Transverse colon (tissue), 4 donors: Measurements from ENCODE around the gene EXOC1L. TPM values are rescaled to one million over a fixed set of nuclear protein-coding genes. Genes with fewer than 3 reads are reported as not detected.

Experiments used
- DNase-seq: peaks from one replicate; pipeline ENCODE4 v3.0.0-alpha.2; 2019
- H3K27ac ChIP-seq, 4 donors: fragments of 200-600 bp; sonication (generic); 2 replicates each; pipeline ENCODE4 v1.5.1; 2016 to 2018; ENCODE audit warnings: inconsistent platforms in 4 of 4
- H3K27me3 ChIP-seq: fragments of 200-600 bp; sonication (generic); 2 replicates; pipeline ENCODE4 v1.5.1; 2017; ENCODE audit warnings: inconsistent platforms
- H3K36me3 ChIP-seq, 4 donors: fragments of 200-600 bp; sonication (generic); 2 replicates each; pipeline ENCODE4 v1.5.1; 2017 to 2019; ENCODE audit warnings: inconsistent platforms in 4 of 4
- H3K4me1 ChIP-seq, 4 donors: fragments of 200-600 bp; sonication (generic); 2 replicates each; pipeline ENCODE4 v1.5.1; 2017 to 2020; ENCODE audit warnings: inconsistent platforms in 4 of 4
- H3K4me3 ChIP-seq, 4 donors: fragments of 200-600 bp; sonication (generic); 1 replicate in 1 of 4; 2 replicates in 3 of 4; pipeline versions ENCODE4 v1.5.1 to v1.6.1; 2017 to 2019; ENCODE audit warnings: inconsistent platforms in 4 of 4
- H3K9me3 ChIP-seq, 2 donors: fragments of 200-600 bp; sonication (generic); 2 replicates each; pipeline ENCODE4 v1.5.1; 2017 to 2019; ENCODE audit warnings: inconsistent platforms in 2 of 2
- CTCF ChIP-seq, 5 experiments: fragments of 200-600 bp in 3 of 5; fragments of 450-650 bp in 2 of 5; sonication (generic) in 3 of 5; IDR thresholded peaks; 1 replicate in 2 of 5; 2 replicates in 3 of 5; pipeline ENCODE4 v1.5.1; 2016 to 2017; ENCODE audit warnings: antibody characterized with exemption in 5 of 5, inconsistent platforms in 3 of 5, mild to moderate bottlenecking in 2 of 5, moderate library complexity in 1 of 5
- EP300 ChIP-seq: sonication (generic); formaldehyde crosslinking; IDR thresholded peaks from one replicate; pipeline ENCODE4 v1.6.1; 2017; ENCODE audit warnings: antibody characterized with exemption, low read depth
- POLR2A ChIP-seq: fragments of 450-650 bp; IDR thresholded peaks from one replicate; pipeline ENCODE4 v1.6.1; 2016; ENCODE audit warnings: antibody characterized with exemption, mild to moderate bottlenecking, moderate library complexity
- POLR2AphosphoS5 ChIP-seq, 3 donors: sonication (generic); formaldehyde crosslinking; IDR thresholded peaks; one replicate each; pipeline ENCODE4 v1.6.1; 2016; ENCODE audit warnings: antibody characterized with exemption in 3 of 3
- whole genome bisulfite sequencing, 2 donors: methylation state at CpG; one replicate each; pipeline ENCODE4 v1.1.5; 2018; ENCODE audit warnings: low coverage in 1 of 2; 5-methylcytosine and 5-hydroxymethylcytosine counted together
- in situ Hi-C, 4 donors: fragments of 200-750 bp; cut with MboI; loops; one replicate each; pipeline versions ENCODE4 v1.15.0 to v1.15.1; 2017; ENCODE audit warnings: low sequenced_read_pairs in 3 of 4, low pct_ligation_motif_present in 1 of 4, low pct_unique_long_range_greater_than_20kb in 1 of 4
- intact Hi-C: fragments of 100-400 bp; cut with DNase I; formaldehyde crosslinking; loops from one replicate; pipeline ENCODE4 v1.15.1; 2023; ENCODE audit warnings: low total_unique reads
- total RNA-seq, 4 donors: library from RNA; depleted of rRNA; stranded (reverse); fragments of >200 nt; gene quantifications; one replicate each; pipeline ENCODE4 v1.1.0, GENCODE V29; 2016

EXOC1L gene
- total RNA-seq, 4 donors from 2014 or later: not detected

- TF ChIP-seq CTCF (IDR thresholded peaks at IDR 0.05) (no peak), POLR2AphosphoS5 (IDR thresholded peaks at IDR 0.05) (no peak)
- no peak for DNase-seq
- H3K36me3 ChIP-seq: no peaks in the 10 kb centered on the region
- WGBS, 2 donors: 40 to 46% methylated on average over 1 of the region's 1 CpG
- in situ Hi-C loops: no loop called here
- intact Hi-C loops: no loop called here
- no peak overlapping the region for H3K27ac ChIP-seq
- H3K4me3 ChIP-seq: no peak overlapping the region
- no peaks in the 10 kb centered on the region for H3K27me3 ChIP-seq
- H3K9me3 ChIP-seq: no peaks in the 10 kb centered on the region
- peaks cover 0 to 3% (median 0%) of the 10 kb centered on the region in 4 donors for H3K4me1 ChIP-seq
Measured at GRCh38 chr4:55783584-55783983, 36.0 kb upstream of the EXOC1L start.

- Histone ChIP-seq H3K36me3 (no peaks in the 10 kb centered on the region), H3K27ac (no peak overlapping the region), H3K27me3 (no peaks in the 10 kb centered on the region), H3K4me3 (no peak overlapping the region), H3K9me3 (no peaks in the 10 kb centered on the region), H3K4me1 (peaks cover 0 to 3% (median 0%) of the 10 kb centered on the region in 4 donors)
- in situ Hi-C loops (no loop called here), intact Hi-C loops (no loop called here)
- 55 to 83% methylated on average over 1 to 4 of the region's 4 CpGs for WGBS, 2 donors
- TF ChIP-seq CTCF (IDR thresholded peaks at IDR 0.05): no peak
- TF ChIP-seq POLR2AphosphoS5 (IDR thresholded peaks at IDR 0.05): no peak
- TF ChIP-seq EP300: no peak
- TF ChIP-seq POLR2A: no peak
- no peak for DNase-seq
Measured at GRCh38 chr4:55784747-55785146, 34.8 kb upstream of the EXOC1L start.

GRCh38 chr4:55791666-55792065 is 27.9 kb upstream of the EXOC1L start:
- WGBS, 2 donors: 75% methylated on average over 2 of the region's 2 CpGs; no CpG with 5 or more reads in 1 of the 2 donors
- H3K36me3 ChIP-seq: no peaks in the 10 kb centered on the region

GRCh38 chr4:55793479-55793878 is 26.1 kb upstream of the EXOC1L start:
- no peak overlapping the region for H3K27ac ChIP-seq
- DNase-seq: no peak
- no peaks in the 10 kb centered on the region for H3K4me1 ChIP-seq
- no peak for TF ChIP-seq EP300
- TF ChIP-seq POLR2A: no peak
- TF ChIP-seq POLR2AphosphoS5 (IDR thresholded peaks at IDR 0.05): no peak
- TF ChIP-seq CTCF (IDR thresholded peaks at IDR 0.05): no peak
- peaks cover 21% of the 10 kb centered on the region for H3K27me3 ChIP-seq
- H3K4me3 ChIP-seq: peak overlapping the region in 1 of 4 donors; percentile 18
- in situ Hi-C loops (no loop called here), intact Hi-C loops (no loop called here)
- no peaks in the 10 kb centered on the region for H3K9me3 ChIP-seq
- no peaks in the 10 kb centered on the region for H3K36me3 ChIP-seq
- WGBS, 2 donors: 36% methylated on average over 22 of the region's 33 CpGs; no CpG with 5 or more reads in 1 of the 2 donors

More at GRCh38 chr4:55791666-55792065, 27.9 kb upstream of the EXOC1L start:
- no peak for DNase-seq
- no peak overlapping the region for H3K27ac ChIP-seq
- in situ Hi-C loops: no loop called here
- H3K4me1 ChIP-seq: no peaks in the 10 kb centered on the region
- H3K4me3 ChIP-seq: no peak overlapping the region
- no peaks in the 10 kb centered on the region for H3K9me3 ChIP-seq
- intact Hi-C loops: no loop called here
- TF ChIP-seq POLR2A: no peak
- TF ChIP-seq CTCF (IDR thresholded peaks at IDR 0.05): no peak
- TF ChIP-seq EP300: no peak
- no peak for TF ChIP-seq POLR2AphosphoS5 (IDR thresholded peaks at IDR 0.05)
- peaks cover 21% of the 10 kb centered on the region for H3K27me3 ChIP-seq
